Measurements from ENCODE around the gene POLE. TPM values are rescaled to one million over a fixed set of nuclear protein-coding genes. Genes with fewer than 3 reads are reported as not detected.

The POLE gene
- total and polyA plus RNA-seq, 11 donors: 5.3 to 18.6 (median 9.8) TPM

DNA sequence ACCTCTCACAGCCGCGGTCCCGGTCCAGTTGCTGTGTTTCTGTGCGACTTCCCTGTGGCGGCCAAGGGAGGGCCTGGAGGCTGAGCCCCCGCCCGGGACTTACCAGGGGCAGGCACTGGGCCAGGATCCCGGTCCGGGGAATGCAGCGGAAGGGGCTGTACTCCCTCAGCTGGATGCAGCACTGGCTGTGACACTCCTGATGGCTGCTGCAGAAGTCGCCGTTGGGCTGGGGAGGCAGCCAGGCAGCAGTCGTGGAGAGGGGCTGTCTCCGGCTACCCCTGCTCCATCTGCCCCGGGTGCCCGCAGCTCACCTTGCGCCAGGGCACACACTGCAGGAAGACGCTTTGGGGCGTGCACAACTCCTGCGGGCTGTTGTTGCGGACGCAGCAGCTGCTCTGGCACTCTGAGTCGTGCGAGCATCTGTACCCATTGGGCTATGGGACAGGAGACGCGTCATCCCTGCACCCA lies 83.0 kb downstream of the POLE start:
- H3K27ac ChIP-seq: peak overlapping the region; percentile 51 to 87 (median 74)
- 18 to 47% (median 29%) methylated on average over 22 to 26 of the region's 26 CpGs for WGBS, 4 donors
- peak; percentile 66 to 84 (median 74) for DNase-seq

DNA sequence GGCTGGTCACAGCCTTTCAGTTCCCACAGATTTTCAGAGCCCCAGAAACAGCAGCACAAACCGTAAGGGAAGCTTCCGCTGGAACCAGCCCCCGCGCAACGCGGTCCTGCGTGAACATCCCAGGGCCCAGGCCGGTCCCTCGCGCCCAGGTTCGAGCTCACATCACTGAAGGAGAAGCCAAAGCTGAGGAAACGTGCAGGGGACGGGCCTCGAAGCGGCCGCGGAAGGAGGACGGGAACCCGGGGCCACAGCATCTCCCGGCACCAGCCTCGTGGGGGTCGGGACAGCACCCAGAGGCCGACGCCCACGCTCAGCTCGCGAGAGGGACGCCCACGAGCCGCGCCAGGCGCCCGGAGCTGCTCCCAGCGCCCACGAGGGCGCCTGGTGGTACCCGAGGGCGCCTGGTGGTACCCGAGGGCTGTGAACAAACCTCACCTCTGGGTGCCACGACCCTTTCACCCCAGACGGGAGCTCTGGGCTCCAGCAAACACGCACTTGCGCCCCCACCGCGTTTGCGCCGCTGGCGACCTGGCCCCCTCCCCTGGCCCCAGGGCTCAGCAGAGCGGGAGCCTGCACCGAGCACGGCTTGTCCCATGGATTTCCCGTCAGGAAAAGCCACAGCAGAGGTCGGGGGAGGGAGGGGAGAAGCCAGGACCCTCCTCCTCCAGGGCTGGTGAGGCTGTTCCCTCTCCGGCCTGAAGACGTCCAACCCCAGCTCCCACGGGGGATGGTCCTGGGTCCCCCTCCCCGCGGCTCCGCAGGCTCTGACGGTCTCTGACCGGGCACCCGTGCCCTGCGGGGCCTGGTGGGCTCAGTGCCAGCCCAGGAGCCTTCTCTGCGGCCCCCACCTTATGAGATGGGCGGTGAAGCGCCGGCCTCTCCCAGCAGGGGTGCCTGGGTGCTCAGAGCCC lies 83.6 kb downstream of the POLE start:
- H3K4me1 ChIP-seq: peaks cover 0 to 40% (median 14%) of the 10 kb centered on the region in 12 donors
- H3K4me3 ChIP-seq: peak overlapping the region; percentile 31 to 62 (median 56)
- no peaks in the 10 kb centered on the region for H3K9me3 ChIP-seq
- TF ChIP-seq, protein P1, sequence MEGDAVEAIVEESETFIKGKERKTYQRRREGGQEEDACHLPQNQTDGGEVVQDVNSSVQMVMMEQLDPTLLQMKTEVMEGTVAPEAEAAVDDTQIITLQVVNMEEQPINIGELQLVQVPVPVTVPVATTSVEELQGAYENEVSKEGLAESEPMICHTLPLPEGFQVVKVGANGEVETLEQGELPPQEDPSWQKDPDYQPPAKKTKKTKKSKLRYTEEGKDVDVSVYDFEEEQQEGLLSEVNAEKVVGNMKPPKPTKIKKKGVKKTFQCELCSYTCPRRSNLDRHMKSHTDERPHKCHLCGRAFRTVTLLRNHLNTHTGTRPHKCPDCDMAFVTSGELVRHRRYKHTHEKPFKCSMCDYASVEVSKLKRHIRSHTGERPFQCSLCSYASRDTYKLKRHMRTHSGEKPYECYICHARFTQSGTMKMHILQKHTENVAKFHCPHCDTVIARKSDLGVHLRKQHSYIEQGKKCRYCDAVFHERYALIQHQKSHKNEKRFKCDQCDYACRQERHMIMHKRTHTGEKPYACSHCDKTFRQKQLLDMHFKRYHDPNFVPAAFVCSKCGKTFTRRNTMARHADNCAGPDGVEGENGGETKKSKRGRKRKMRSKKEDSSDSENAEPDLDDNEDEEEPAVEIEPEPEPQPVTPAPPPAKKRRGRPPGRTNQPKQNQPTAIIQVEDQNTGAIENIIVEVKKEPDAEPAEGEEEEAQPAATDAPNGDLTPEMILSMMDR (IDR thresholded peaks at IDR 0.05): peak in 1 of 12 donors; percentile 4
- no peak for TF ChIP-seq POLR2A (IDR thresholded peaks at IDR 0.05)
- ATAC-seq (peak; percentile 26 to 47 (median 40)), DNase-seq (peak in 3 of 5 donors; percentile 4 to 69 (median 33))
- H3K27me3 ChIP-seq: peaks cover 0 to 64% (median 29%) of the 10 kb centered on the region in 9 donors
- peak overlapping the region; percentile 51 to 87 (median 74) for H3K27ac ChIP-seq
- intact Hi-C loops (cut with DNase I): no loop called here
- H3K36me3 ChIP-seq: no peaks in the 10 kb centered on the region
- 9 to 48% (median 34%) methylated on average over 19 to 67 of the region's 67 CpGs for WGBS, 4 donors

More for the DNA sequence above, 83.0 kb downstream of the POLE start:
- H3K27me3 ChIP-seq: peaks cover 3 to 67% (median 33%) of the 10 kb centered on the region in 9 donors
- H3K36me3 ChIP-seq: no peaks in the 10 kb centered on the region
- peak overlapping the region; percentile 31 to 62 (median 56) for H3K4me3 ChIP-seq
- TF ChIP-seq POLR2A (IDR thresholded peaks at IDR 0.05): no peak
- TF ChIP-seq, protein P1 (IDR thresholded peaks at IDR 0.05): no peak
- H3K9me3 ChIP-seq: no peaks in the 10 kb centered on the region
- intact Hi-C loops (cut with DNase I): no loop called here
- H3K4me1 ChIP-seq: peaks cover 0 to 36% (median 14%) of the 10 kb centered on the region in 12 donors
- ATAC-seq: peak; percentile 44 to 75 (median 58)

DNA sequence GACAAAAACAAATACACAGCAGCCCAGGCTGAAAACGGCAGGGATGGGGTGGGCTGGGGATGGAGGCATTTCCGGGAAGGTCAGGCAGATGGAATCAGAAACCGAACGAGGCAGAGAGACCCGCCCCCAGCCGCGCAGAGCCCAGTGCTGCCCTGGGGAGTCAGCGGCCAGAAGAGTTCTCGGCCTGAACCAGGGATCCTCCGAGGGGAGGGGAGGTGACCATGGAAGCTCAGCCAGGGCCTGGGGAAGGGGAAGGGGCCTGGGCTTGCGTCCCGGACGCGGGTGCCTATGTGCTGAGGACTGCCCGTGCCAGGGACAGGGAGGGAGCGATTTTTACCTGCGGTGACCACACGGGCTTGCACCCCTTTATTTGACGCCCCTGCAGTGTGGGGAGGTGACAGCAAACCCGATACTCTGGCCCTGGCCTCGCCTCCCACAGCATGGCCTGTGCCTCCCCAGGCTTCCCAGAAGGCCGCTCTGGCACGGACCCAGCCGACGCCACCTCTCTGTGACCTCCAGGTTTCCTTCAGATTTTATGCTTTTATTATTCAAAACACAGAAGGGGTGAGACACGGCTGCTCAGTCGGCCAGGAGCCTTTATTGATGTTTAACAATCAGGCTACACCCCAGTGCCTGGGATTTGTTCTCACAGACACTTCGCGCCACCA lies 84.4 kb downstream of the POLE start:
- H3K9me3 ChIP-seq: no peaks in the 10 kb centered on the region
- intact Hi-C loops (cut with DNase I): no loop called here
- H3K27ac ChIP-seq: peak overlapping the region; percentile 29 to 87 (median 74)
- DNase-seq (peak in 2 of 5 donors; percentile 48 to 64), ATAC-seq (peak in 2 of 4 donors; percentile 5 to 10)
- H3K4me1 ChIP-seq: peaks cover 0 to 40% (median 14%) of the 10 kb centered on the region in 12 donors
- TF ChIP-seq POLR2A (IDR thresholded peaks at IDR 0.05): no peak
- TF ChIP-seq, protein P1 (IDR thresholded peaks at IDR 0.05): no peak
- H3K36me3 ChIP-seq: no peaks in the 10 kb centered on the region
- H3K4me3 ChIP-seq: peak overlapping the region in 11 of 12 donors; percentile 31 to 62 (median 56)
- WGBS, 4 donors: 32 to 37% (median 36%) methylated on average over 26 to 29 of the region's 29 CpGs
- peaks cover 0 to 59% (median 29%) of the 10 kb centered on the region in 9 donors for H3K27me3 ChIP-seq

Data from heart left ventricle (tissue), 16 donors.